ENCODE data around the gene ZNF277.

GRCh38 chr7:112192236-112193154 lies 14.0 kb upstream of the ZNF277 start:
- TF ChIP-seq POLR2A (IDR thresholded peaks at IDR 0.05; ENCODE audit: low read depth, low read length) (no peak), FOXK2 (IDR thresholded peaks at IDR 0.05) (no peak)
